Measurements from ENCODE around the gene ATP2A1.

Gene ATP2A1

DNA sequence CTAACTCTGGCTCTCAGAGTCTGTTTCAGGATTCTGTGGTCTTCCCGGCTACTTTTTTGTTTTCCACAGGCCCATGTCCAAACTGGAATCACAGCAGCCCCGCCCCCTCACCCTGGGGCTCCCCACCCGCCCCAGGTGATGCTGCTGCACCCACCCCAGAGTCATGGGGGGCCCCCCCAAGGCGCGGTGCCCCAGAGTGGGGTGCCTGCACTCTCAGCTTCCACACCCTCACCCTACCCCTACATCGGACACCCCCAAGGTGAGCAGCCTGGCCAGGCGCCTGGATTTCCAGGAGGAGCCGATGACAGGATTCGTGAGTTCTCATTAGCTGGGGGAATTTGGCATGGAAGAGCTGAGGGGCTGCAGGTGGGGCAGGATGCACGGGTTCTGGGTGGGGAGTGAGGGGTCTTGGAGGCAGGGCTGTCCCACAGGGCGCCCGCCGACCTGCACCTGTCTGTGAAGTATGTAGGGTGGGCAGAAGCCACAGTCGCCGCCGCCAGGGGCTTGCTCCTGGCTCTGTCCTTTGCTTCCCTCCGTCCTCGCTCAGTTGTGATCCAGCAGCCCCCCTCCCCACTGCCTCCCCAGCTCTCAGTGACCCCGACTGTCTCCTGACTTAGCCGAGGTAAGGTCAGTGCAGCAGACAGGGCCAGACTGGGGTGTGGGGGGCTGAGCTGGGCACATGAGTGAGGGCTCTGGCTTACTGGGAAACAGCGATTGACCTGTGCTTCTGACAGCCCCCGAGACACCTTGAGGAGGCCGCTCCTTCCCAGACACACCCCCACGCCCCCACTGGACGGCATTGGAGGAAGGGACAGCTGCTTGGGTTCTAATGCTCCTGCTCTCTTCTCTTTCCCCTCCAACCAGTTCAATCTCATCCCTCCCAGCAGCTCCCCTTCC is 42.2 kb upstream of the ATP2A1 start:
- H3K4me3 ChIP-seq (ENCODE audit: low read depth, low read length) = no peak overlapping the region
- no peaks in the 10 kb centered on the region for H3K4me1 ChIP-seq (ENCODE audit: control insufficient read depth, insufficient read depth, low read length)
- peaks cover 36 to 78% of the 10 kb centered on the region in 2 experiments for H3K36me3 ChIP-seq (ENCODE audit: control insufficient read depth in 2 of 2, insufficient read depth in 1 of 2, low read length in 2 of 2)
- ChIA-PET POLR2A (interaction anchor here (1.1 to 1.5 kb wide), 2 partner anchors 9 to 10 kb away, joined by 4 to 8 read pairs; partner anchors contain the start of gene TUFM), CTCF (no interaction called here)
- no peaks in the 10 kb centered on the region for H3K9me3 ChIP-seq (ENCODE audit: control insufficient read depth, insufficient read depth, low read depth, low read length)
- TF ChIP-seq KLF1 (tag by site-specific recombination; IDR thresholded peaks at IDR 0.05) (peak; percentile 77), HOXA7 (CRISPR knock-in tag; IDR thresholded peaks at IDR 0.05; ENCODE audit: borderline replicate concordance) (no peak), ZNF518A (tag by site-specific recombination; conservative IDR thresholded peaks at IDR 0.05; ENCODE audit: low read depth) (no peak), KLF9 (tag by site-specific recombination; IDR thresholded peaks at IDR 0.05; ENCODE audit: low read depth) (peak; percentile 90), KLF16 (tag by site-specific recombination; IDR thresholded peaks at IDR 0.05) (peak; percentile 40; the same call in 1 of the 2 replicates), PRDM1 (tag by site-specific recombination; IDR thresholded peaks at IDR 0.05) (no peak), ZNF549 (tag by site-specific recombination; IDR thresholded peaks at IDR 0.05) (no peak), KLF8 (tag by site-specific recombination; IDR thresholded peaks at IDR 0.05) (0 out of 2 replicates have a peak, but pooled peaks have one; percentile 23), ZNF558 (tag by site-specific recombination; IDR thresholded peaks at IDR 0.05) (no peak), KLF10 (tag by site-specific recombination; IDR thresholded peaks at IDR 0.05) (peak; percentile 52; the same call in 1 of the 2 replicates), TRIM28 (IDR thresholded peaks at IDR 0.05; ENCODE audit: borderline replicate concordance, low read length) (no peak), ZNF416 (tag by site-specific recombination; IDR thresholded peaks at IDR 0.05) (no peak), ZNF548 (tag by site-specific recombination; IDR thresholded peaks at IDR 0.05) (no peak), ZNF544 (tag by site-specific recombination; IDR thresholded peaks at IDR 0.05) (no peak), MEIS1 (CRISPR knock-in tag; IDR thresholded peaks at IDR 0.05; ENCODE audit: borderline replicate concordance) (no peak)
- TF ChIP-seq, protein P1, sequence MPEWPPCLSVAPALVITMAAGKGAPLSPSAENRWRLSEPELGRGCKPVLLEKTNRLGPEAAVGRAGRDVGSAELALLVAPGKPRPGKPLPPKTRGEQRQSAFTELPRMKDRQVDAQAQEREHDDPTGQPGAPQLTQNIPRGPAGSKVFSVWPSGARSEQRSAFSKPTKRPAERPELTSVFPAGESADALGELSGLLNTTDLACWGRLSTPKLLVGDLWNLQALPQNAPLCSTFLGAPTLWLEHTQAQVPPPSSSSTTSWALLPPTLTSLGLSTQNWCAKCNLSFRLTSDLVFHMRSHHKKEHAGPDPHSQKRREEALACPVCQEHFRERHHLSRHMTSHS (tag by site-specific recombination; IDR thresholded peaks at IDR 0.05) = no peak
- TF ChIP-seq, protein P2, sequence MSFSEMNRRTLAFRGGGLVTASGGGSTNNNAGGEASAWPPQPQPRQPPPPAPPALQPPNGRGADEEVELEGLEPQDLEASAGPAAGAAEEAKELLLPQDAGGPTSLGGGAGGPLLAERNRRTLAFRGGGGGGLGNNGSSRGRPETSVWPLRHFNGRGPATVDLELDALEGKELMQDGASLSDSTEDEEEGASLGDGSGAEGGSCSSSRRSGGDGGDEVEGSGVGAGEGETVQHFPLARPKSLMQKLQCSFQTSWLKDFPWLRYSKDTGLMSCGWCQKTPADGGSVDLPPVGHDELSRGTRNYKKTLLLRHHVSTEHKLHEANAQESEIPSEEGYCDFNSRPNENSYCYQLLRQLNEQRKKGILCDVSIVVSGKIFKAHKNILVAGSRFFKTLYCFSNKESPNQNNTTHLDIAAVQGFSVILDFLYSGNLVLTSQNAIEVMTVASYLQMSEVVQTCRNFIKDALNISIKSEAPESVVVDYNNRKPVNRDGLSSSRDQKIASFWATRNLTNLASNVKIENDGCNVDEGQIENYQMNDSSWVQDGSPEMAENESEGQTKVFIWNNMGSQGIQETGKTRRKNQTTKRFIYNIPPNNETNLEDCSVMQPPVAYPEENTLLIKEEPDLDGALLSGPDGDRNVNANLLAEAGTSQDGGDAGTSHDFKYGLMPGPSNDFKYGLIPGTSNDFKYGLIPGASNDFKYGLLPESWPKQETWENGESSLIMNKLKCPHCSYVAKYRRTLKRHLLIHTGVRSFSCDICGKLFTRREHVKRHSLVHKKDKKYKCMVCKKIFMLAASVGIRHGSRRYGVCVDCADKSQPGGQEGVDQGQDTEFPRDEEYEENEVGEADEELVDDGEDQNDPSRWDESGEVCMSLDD (tag by site-specific recombination; IDR thresholded peaks at IDR 0.05) = no peak
- TF ChIP-seq, protein P3, sequence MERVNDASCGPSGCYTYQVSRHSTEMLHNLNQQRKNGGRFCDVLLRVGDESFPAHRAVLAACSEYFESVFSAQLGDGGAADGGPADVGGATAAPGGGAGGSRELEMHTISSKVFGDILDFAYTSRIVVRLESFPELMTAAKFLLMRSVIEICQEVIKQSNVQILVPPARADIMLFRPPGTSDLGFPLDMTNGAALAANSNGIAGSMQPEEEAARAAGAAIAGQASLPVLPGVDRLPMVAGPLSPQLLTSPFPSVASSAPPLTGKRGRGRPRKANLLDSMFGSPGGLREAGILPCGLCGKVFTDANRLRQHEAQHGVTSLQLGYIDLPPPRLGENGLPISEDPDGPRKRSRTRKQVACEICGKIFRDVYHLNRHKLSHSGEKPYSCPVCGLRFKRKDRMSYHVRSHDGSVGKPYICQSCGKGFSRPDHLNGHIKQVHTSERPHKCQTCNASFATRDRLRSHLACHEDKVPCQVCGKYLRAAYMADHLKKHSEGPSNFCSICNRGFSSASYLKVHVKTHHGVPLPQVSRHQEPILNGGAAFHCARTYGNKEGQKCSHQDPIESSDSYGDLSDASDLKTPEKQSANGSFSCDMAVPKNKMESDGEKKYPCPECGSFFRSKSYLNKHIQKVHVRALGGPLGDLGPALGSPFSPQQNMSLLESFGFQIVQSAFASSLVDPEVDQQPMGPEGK (tag by site-specific recombination; IDR thresholded peaks at IDR 0.05) = peak; percentile 57
- H3K27ac ChIP-seq (ENCODE audit: extremely low read depth, low read depth, low read length) = no peak overlapping the region
